Esophagus muscularis mucosa (tissue), 4 donors: ENCODE results near the gene FILIP1L.

Source experiments
- EP300 ChIP-seq: sonication (generic); formaldehyde crosslinking; IDR thresholded peaks from one replicate; pipeline ENCODE4 v1.6.1; 2017; ENCODE audit warnings: antibody characterized with exemption
- POLR2A ChIP-seq: fragments of 450-650 bp; IDR thresholded peaks from one replicate; pipeline ENCODE4 v1.6.1; 2017; ENCODE audit warnings: antibody characterized with exemption, moderate library complexity, mild to moderate bottlenecking, low read depth
- POLR2AphosphoS5 ChIP-seq, 2 donors: sonication (generic); formaldehyde crosslinking; IDR thresholded peaks; one replicate each; pipeline ENCODE4 v1.6.1; 2017; ENCODE audit warnings: antibody characterized with exemption in 2 of 2
- TF ChIP-seq, protein P1 (sequence below), 3 experiments: fragments of 200-600 bp in 2 of 3; fragments of 450-650 bp in 1 of 3; sonication (generic) in 2 of 3; IDR thresholded peaks; one replicate each; pipeline ENCODE4 v1.5.1; 2017 to 2019; ENCODE audit warnings: antibody characterized with exemption in 3 of 3, mild to moderate bottlenecking in 2 of 3, moderate library complexity in 1 of 3

DNA sequence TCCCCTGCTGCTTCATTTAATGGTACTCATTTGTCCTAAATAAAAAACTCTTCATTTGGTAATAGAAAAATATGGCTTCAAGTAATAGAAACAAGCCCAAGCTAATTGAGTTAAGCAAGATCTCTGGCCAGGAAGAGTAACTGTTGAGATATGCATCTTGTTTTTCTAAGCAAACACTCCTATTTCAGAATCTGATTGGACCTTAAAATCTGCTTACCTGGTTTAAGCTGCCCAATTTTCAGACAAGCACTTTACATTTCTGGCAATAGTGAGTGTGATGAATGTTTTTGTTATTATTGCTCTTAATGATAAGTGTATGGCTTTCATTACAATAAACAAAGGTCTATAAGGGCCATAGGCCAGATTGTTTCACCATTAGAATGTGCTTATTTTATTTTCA, 210.4 kb downstream of the FILIP1L start:
- TF ChIP-seq POLR2A (no peak), EP300 (no peak), POLR2AphosphoS5 (IDR thresholded peaks at IDR 0.05) (no peak)
- TF ChIP-seq, protein P1, sequence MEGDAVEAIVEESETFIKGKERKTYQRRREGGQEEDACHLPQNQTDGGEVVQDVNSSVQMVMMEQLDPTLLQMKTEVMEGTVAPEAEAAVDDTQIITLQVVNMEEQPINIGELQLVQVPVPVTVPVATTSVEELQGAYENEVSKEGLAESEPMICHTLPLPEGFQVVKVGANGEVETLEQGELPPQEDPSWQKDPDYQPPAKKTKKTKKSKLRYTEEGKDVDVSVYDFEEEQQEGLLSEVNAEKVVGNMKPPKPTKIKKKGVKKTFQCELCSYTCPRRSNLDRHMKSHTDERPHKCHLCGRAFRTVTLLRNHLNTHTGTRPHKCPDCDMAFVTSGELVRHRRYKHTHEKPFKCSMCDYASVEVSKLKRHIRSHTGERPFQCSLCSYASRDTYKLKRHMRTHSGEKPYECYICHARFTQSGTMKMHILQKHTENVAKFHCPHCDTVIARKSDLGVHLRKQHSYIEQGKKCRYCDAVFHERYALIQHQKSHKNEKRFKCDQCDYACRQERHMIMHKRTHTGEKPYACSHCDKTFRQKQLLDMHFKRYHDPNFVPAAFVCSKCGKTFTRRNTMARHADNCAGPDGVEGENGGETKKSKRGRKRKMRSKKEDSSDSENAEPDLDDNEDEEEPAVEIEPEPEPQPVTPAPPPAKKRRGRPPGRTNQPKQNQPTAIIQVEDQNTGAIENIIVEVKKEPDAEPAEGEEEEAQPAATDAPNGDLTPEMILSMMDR (IDR thresholded peaks at IDR 0.05): no peak
